Kidney tubule cell (primary cell): ENCODE measurements around the gene TECRL.

Source experiments
- DNase-seq: peaks from one replicate; pipeline ENCODE4 v3.0.0-alpha.2; 2018; ENCODE audit warnings: low spot score

Gene TECRL

DNA sequence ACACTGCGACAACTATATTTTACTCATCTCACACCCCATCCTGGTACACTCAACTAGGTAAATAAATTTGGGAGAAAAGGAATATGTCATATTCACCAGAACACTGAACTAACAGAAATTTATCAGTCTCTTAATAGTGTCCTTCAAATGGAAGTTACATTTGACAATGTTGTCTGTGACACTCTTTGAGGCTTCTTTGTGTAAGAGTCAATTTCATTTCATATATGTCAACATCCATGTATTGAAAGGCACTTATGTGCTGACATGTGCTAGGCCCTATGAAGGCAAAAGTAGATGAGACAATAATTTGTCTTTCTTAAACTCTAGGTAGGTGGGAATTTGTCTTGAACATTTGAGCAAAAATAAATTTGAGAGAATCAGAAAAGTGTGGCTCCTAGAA lies 82.0 kb downstream of the TECRL start:
- no peak for DNase-seq

DNA sequence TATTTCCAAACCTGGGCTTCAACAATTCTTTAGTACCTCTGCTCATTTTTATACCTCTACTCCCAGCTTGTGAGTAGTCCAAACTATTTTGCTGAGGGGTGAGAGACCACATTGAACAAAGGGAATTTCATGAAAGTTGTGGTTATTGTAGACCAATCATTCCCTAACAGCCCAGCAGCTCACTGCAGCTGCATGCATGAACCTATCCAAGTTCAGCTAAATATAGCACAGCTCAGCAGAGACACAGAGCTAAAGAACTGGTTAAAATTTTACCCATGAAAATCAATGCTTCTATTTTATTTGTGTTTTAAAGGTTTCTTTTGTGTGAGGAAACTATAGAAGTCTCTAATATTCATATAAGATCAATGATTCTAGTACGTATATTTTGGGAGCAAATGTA lies 82.7 kb downstream of the TECRL start:
- DNase-seq = no peak

DNA sequence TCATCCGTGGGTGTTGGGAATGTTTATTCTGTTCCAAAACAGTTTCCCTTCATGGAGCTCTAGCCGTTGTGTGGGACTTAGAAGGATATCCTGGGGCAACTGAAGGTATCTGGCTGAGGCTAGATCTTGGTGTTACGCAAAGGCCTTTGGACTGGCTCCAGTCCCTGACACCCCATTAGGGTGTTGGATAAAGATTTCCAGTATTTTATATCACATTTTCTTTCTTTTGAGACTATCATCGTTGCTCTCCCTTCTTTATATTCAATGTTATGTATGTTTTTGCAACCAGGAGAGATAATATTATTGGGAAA lies 103.0 kb downstream of the TECRL start:
- DNase-seq = no peak

DNA sequence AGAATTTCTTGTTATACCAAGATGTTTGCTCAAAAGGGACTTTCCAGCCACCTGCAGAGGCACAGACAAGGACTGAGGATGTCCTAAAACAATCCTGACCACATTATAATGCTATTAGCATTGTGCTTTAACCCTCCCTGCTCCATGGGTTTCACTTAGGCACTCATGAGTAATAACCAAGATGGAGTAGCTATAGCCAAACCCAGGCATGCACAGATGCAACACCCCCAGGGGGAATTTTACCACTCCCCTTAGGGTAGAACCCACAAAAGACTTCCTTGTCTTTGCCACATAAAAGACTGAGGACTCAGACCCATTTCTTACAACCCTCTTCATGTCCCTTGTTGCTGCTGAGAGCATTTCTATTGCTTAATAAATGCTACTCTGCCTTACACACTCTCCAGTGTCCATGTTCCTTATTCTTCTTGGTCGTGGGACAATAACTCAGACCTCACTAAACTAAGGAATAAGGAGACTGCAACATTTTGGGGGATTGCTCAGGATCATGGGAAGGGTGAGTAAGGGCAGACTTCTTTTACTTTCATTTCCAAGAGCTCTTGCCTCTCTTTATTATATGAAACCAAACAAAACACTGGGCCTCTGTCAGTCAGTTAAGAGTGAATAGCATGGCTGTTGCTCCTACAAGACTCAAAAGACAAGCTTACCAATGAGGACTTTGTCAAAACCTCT lies 103.5 kb downstream of the TECRL start:
- no peak for DNase-seq

DNA sequence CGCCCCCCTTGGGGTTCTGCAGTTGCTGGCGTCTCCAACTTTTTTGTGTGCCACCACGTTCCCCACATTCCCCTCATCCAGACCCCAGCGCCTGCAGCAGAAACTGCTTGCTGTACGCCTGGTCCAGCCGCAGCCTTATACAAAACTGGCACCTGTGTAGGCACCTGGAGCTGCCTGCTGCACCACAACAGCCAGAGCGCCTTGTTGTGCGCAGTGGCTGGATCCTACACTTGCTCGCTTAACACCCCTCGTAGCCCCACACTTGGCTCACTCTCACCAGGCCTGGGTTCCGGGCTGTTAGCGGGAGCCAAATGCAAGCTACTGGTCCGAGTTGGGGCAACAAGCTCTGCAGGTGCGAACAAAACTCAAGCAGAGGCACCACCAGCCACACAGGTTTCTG lies 136.8 kb downstream of the TECRL start:
- no peak for DNase-seq

DNA sequence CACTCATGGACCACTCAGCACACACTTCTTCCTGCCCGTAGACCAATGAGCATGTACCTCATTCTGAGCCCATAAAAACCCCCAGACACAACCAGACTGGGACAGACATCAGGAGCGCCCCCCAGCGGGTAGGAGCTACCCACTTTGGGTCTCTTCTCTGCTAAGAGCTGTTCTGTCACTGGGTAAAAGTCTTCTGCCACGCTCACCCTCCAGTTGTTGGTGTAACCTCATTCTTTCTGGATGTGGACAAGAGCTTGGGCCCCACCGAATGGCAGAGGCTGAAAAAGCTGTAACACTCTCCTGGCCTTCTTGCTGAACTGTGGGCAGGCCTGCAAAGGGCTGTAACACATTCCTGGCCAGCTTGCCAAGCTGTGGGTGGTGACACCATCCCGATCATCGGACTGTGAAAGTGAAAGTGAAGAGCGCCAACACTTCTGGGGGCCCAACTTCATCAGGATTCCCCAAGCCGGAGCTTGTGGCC lies 137.6 kb downstream of the TECRL start:
- DNase-seq = peak; percentile 74

DNA sequence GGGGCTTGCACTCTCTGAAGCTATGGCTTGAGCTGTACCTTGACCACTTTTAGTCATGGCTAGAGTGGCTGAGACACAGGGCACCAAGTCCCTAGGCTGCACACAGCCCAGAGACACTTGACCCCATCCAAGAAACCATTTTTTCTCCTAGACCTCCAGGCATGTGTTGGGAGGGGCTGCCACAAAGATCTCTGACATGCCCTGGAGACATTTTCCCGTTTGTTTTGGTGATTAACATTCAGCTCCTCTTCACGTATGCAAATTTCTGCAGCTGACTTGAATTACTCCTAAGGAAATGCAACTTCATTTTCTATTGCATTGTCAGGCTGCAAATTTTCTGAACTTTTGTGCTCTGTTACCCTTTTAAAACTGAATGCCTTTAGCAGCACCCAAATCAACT lies 142.6 kb downstream of the TECRL start:
- no peak for DNase-seq

DNA sequence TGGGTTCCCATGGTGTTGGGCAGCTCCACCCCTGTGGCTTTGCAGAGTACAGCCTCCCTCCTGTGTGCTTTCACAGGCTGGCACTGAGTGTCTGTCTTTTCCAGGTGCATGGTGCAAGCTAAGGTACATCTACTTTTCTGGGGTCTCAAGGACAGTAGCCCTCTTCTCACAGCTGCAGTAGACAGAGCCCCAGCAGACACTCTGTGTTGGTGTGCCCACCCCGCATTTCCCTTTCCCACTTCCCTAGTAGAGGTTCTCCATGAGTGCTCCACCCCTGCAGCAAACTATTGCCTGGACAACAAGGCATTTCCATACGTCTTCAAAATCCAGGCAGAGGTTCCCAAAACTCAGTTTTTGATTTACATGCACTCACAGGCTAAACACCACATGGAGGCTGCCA lies 143.0 kb downstream of the TECRL start:
- DNase-seq = no peak

DNA sequence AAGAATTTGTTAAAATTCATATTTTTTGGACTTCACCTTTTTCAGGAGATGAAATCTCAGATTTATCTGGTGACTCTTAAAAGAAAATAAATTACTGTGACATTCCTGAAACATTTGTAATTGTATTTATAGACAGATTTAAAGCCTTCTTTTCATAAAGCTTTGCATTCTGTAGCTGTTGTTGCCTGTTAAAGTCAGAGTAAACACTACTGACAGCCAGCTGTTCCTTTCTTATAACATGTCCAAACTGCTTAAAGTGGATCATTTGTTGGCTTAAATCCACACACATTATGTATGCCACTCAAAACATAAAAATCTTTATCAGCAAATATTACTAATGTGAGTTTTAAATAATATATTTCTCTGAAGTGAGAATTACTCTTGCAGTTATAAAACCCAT lies 157.5 kb downstream of the TECRL start:
- no peak for DNase-seq

DNA sequence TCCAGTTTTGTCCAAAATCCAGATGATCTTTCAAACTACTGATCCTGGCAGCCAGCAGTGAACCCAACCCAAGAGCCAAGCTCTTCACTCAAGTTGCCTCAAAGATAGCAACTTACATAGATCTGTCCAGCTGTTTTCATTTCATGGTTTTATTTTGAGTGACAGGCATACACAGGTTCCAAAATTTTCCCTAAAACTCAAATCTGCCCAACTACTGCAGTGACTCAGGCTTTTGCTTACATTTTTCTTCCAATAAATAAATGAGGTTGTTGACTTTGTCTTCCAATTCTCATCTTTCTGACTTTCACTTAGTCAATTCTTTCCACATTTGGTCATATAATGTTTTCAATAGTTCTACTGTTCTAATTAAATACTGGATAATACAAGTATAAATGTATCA lies 158.8 kb downstream of the TECRL start:
- no peak for DNase-seq

DNA sequence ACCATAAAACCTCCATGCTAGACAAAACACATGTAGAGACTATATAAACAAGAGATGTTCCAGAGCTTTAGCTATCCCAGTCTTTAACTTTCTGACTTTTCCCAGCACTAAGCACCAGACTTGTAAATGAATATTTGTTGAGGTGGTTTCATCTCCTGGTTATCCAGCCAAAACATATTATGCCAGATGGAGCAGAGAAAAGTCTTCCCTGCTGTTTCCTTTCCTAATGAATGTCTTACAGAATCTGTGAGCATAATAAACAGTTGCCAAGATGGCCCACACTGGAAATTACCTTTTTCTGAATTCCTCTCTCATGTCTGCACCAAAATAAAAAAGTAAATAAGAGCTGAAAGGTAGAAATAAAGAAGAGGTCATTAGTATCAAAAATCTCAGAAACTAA lies 159.2 kb downstream of the TECRL start:
- no peak for DNase-seq

DNA sequence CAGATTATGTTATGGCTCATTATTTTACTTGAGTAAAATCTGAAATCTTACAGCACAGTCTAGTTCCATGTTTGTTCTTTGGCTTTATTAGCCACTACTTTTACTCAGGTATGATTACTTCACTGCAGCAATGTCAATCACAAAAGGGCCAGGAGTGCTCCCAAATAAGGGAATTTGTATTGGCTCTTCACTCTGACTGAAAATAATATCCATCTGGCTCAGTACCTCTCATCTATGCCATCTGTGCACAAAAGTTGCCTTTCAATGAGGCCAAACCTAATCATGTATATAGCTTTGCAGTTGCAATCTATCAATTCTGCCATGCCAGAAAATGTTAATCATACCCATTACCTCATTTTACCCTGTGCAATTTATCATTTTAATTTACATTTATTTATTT lies 161.1 kb downstream of the TECRL start:
- DNase-seq = no peak

DNA sequence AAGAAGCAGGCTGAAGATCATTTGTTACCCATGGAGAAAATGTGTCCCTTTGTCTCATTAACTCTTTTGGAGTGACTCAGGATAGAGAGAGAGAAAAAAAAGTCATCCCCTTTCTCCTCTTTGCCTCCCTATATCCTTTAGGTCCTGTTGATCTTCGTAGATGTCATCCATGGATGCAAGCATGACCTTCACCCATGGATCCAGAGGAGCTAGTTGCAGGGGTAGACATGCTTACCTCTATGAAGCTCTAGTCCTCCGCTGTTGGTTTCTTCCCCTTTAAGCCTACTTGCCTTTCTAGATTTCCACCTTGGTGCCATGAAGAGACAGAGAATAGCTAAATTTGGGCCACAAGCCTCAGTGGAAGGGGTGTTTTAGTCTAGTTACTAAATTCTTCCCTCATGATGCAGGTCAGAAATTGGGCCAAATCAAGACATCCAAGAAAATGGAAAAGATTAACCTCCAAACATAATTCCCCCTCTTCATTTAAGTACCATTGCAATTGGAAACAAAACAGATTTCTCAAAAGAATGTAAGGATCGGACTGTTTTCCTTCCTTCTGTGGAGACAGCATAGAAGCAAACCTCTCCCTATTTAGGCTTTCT lies 178.4 kb downstream of the TECRL start:
- DNase-seq = no peak
